ENCODE data around the gene INPP4A.

GRCh38 chr2:98473995-98474780, 29.5 kb downstream of the INPP4A start:
- TF ChIP-seq POLR2AphosphoS5 (IDR thresholded peaks at IDR 0.05): no peak
- TF ChIP-seq CTCF (IDR thresholded peaks at IDR 0.05): no peak
- TF ChIP-seq POLR2A (IDR thresholded peaks at IDR 0.05): no peak
